Activated CD8-positive, alpha-beta memory T cell treated with anti-CD3 and anti-CD28 coated beads, Interleukin-2, amount 50 U/mL, for 4 hours (primary cell): Measurements from ENCODE around the gene BTBD16.
A peak's percentile ranks its signal among the peaks of the same experiment; 100 is the strongest.

ENCODE experiments used
- DNase-seq: peaks from one replicate; pipeline ENCODE4 v3.0.0-alpha.2; 2020

BTBD16 gene

DNA sequence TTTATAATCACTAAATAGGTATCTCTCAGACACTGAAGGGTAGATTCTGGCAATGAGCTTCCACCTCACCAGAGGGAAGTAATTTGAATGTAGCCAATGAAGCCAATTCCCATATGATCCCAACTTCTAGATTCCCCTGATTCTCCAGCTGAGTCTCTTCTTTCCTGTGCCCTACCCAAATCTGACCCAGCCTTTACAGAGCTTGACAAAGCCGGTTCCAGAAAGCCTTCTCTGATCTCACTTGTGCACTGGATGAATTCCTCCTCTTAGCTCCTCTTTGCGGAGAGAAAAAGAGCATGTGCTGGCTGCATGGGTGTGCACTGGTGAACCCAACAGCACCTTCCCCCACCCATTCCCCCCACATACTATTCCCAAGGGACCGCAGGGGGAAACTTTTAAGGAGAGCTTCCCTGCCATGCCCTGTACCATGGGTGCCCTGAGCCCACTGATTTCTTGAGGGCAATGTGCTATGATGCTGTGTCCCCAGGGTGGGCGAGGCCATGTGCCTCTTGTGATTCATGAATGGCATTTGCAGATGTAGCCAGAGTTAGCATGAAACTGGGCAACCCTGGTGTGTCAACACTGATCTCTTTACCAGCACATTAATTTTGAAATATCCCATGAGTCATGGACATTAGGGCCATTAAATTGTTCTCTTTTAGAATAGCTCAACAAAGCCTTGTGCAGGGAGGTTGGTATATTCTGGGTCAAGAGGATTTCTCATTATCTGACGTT, 53.0 kb downstream of the BTBD16 start:
- DNase-seq = no peak

DNA sequence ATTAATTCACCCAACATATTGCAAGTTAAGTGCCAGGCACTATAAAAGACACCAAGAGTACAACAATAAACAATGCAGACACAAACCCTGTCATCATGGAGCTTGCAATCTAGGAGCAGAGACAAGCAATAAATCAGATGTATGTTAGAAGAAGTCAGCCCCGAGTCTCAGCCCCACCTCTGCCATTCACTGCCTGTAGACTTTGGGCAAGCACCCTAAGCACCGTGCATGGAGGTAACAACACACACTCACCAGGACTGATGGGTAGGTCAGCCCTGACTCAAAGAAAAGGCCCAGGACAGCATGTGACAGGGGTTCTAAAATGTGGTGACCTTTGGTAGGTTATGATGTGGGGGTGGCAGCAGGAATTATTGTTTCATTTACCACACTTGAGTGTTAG, 54.1 kb downstream of the BTBD16 start:
- no peak for DNase-seq

DNA sequence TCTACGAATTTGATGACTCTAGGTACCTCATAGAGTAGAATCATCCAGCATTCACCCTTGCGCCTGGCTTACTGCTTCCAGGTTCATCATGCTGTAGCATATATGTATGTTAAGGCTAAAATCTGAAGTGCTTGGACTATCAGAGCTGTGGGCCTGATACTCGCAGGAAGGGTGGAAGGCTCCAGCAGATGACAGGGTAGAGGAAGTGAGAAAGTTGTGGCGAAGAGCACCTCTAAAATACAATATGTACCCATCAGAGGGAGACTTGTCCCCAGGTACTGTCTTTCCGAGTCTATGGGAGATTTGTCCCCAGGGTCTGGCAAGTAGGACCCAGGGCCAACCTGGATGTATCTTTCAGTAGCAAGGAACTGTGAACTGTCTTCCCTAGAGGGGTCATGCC, 55.3 kb downstream of the BTBD16 start:
- DNase-seq = no peak

DNA sequence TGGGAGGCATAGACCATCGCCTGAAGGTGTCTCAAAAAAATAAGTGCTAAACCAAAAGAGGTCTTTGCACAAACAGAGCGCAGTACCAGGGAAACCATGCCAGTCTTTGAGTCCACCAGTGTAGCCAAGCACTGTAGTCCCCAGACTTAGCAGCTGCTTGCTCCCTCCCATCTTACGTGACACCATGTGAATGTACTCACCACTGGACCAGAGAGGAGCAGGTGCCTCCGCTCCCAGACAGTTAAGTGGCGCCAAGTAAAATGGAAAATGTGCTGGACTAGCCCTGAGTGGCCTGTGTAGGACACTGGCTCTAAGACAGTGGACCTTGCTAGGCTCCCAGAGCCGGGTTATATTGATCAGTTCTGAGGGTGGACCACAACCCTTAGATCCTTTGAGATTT, 55.7 kb downstream of the BTBD16 start:
- DNase-seq = no peak

DNA sequence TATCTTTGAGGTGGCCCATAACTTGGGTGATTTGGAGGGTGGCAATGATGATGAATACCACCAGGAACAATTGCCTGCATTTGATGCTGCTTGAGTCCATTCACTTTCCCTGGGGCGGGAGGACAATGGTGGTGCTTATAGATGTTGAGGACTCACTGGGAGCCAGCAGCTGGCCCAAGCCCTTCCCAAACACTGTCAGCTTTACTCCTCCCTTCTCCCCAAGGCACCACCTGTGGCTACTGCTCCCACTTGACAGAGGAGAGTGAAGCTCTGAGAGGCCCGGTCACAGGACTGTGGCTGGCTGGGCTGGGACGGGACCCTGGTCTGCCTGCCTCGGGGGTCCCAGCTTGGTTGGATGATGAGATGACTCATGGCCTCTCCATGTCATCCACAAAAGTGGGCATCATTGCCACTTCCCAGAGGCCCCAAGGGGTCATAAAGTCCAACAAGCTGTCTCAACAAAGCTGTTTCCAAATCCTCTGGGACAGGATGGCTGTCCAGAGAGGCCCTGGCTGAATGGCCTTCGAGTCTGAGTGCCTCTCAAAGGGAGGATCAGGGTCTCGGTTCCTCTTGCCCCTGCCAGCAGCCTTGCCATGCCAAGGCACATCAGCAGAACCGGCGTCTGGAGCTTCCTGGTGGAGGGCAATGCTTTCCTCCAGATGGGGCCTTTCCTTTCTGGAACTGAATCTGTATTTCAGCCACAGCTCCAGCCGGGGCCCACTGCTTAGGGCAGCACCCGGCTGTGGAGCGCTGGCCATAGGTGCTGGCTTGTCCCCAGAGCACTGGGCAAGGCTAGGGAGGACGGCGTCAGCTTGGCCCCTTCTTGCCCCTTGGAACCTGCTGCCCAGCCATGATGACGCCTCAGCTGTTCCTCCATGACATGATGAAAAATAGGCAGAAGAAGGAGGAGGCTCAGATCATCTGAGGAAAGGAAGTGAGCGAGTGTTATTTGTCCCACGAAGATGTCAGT, 56.4 kb downstream of the BTBD16 start:
- no peak for DNase-seq

DNA sequence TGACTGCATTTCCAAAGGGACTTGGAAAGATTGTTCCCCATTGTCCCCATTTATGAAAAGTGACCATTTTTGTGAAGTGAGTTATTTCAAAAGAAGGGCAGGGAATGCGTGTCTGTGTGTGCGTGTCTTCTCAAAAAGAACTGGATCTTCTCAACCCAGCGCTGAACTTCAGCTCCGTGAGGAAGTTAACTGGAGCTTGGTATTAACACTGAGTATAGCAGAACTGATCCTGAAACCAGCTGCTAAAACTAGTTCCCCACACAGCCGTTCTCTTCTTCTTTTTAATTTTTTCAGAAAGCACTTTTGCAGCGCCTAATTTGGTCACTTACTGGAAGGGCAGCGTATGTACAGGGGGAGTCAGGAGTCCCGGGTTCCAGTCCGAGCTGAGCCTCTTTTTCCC, 57.6 kb downstream of the BTBD16 start:
- DNase-seq = no peak

DNA sequence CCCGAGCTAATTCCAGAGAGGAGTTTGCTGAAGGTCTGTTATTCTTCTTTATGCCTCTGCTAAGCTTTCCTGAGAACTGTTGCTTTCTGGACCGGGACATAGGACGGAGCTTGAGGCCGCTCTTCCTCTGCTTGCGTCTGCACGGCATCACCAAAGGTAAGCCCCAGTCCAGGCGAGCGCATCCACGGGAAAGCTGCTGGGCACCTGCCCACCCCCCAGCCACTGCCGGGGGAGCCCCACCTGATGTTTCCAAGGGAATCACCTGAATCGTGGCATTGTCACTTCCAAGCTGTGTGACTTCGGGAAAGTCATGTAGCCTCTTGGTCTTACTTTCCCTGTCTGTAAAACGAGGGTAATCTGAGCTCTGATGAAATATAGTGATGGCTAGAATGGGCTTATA, 58.3 kb downstream of the BTBD16 start:
- DNase-seq = no peak

DNA sequence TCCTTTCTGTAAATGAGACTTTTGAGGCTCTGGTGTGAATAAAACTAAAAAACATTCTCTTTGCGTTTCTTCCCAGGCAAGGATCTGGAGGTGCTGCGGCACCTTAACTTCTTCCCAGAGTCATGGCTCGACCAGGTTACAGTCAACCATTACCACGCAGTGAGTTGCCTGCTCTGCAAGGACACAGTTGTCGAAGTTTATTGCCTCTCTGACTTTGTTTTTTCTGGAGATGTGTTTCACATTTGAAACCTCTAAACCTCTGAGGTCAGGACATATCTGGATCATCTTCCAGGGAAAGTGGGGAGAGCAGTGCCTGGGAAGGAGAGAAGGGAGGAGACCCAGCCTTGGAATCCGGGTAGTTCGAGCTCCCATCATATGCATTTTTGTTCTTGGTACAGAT, 60.0 kb downstream of the BTBD16 start:
- DNase-seq = no peak

DNA sequence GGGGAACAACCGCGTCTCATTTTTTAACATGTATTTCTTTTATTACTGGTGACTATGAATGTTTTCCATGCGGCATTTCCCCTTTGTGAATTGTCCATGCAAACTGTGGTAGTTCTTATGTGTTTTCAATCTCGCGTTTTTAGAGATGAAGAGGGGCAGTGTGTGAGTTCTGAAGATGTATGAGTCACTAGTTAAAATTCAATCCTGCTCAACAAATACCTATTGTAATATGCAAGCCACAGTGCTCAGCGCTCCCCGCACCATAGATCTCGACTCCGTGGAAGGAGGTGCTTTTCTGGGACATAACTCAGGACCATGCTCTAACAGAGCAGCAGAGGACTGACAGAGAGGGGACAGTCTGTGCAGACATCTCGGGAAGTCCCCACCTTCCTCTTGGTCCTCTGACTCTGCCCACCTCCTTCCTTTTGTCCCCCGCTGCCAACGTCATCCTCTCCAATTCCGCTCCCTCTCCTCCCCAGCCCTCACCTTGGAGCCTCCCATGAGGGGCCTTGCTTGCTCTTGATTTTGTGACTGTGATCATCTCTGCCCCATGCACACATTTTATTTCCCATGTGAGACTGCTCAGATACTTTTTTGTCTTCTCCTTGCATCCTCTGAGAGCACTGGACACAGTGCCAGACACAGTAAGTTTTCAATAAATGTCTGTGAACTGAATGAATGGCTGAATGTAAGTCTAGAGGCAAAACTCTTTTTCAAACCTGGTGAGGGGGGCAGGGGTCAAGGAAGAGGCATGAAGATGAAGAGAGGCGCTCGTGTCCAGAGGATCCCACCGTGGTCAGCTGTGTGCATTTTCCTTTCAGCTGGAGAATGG, 60.7 kb downstream of the BTBD16 start:
- DNase-seq = no peak

DNA sequence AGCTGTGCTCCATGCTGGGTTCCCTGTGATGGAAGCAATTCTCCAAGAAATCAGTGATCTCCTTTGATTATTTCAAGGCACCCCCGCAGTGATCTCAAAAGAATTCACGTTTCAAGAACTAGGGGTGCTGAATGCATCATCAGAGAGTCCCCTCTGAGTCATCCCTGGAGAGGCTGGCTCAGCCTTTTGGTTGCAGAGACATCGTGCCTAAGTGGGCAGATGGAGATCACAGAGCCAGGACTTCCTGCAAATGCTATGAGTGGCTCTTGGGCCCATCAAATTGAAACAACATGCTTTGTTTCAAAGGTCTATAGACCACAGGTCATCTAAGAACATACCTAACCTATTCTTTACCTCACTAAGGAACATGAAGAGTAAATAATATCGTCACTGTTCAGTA, 61.9 kb downstream of the BTBD16 start:
- no peak for DNase-seq

DNA sequence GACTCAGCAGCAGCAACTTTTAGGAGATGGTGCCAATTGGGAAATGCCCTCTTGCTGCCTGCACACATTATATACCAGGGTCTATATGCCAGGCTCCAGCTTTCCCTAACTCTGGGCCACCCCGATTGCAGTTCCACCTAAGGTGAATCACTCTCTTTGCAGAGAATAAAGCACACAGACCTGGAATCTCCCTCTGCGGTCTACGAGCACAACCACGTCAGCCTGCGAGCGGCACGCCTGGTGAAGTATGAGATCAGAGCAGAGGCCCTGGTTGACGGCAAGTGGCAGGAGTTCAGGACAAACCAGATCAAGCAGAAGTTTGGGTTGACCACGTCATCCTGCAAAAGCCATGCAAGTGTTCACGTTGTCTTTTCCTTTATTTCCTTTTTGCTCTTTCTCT, 65.2 kb downstream of the BTBD16 start:
- no peak for DNase-seq

DNA sequence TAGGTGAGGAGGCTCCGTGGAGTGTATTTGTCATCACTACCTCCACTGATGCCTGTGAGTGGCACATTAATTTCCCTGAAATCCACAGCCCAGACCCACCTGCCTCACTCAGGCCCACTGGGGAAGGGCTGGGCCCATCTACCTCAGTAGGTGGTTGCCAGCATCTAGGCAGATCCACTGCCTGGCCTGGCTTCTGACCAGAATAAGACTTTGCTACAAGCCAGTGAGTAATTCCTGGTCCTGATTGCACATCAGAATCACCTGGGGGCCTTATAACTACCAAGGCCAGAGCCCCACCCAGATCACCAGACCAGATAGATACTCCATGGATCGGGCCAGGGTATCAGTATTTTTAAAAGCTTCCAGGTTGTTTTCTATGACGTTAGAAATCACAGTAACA, 65.9 kb downstream of the BTBD16 start:
- DNase-seq = no peak

DNA sequence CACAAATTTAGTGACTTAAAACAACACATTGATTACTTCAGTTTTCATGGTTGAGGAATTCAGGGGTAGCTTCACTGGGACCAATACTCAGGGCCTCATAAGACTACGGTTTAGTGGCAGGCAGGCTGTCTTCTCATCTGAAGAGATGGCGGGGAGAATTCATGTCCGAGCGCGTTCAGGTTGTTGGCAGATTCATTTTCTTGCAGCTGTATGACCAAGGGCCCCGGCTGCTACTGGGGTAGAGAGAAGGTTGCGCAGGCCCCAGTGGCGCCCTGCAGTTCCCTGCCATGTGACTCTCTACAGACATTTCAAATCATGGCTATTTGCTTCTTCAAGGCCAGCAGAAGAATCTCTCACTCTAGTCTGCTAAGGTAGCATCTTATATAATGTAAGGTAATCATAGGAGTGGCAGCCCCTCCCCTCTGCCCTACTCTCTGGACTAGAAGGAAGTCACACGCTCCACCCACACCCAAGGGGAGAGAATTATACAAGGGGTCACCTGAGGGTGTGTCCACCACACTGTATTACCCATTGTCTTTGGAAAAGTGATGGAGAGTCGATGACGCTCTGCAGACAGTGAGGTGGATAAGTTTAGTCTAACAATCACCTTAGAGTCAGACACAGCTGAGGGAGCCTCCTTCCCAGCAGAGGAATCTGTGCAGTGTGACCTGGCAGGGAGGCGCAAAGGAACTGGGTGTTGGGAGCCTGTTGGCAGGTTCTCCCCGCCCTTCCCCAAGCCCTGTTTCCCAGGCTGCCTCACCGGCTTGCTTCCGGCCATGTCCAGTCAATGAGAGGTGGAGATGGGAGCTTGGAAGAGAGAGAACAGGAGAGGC, 67.7 kb downstream of the BTBD16 start:
- DNase-seq = no peak

DNA sequence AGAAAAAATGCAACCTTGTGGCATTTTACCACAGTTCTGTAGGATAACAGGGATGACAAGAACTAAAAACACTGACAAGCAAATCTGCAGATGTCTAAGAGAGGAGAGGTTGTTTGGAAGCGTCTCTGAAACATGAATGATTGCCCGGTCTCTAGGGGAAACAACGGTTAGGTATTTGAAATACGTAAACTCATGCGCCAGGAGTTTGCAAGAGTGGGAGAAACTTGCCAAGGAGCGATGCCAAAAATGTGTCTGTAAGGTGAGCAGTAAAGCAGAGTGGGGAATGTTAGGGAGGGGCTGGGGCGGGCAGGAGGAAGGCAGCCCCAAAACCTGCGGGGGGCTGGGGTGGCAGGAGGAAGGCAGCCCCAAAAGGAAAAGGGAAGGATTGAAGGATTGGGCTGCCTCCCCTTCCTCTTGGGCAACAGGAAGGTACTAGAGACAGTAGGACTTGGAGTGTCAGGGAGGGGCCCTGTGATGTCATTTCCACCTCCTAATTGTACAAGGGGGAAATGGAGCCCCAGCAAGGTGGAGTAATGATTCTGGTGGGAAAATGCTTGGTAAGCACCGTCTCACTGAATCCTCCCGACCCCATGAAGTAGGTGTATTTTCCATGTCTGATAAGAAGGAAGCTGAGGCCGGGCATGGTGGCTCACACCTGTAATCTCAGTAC, 70.2 kb downstream of the BTBD16 start:
- DNase-seq = no peak

DNA sequence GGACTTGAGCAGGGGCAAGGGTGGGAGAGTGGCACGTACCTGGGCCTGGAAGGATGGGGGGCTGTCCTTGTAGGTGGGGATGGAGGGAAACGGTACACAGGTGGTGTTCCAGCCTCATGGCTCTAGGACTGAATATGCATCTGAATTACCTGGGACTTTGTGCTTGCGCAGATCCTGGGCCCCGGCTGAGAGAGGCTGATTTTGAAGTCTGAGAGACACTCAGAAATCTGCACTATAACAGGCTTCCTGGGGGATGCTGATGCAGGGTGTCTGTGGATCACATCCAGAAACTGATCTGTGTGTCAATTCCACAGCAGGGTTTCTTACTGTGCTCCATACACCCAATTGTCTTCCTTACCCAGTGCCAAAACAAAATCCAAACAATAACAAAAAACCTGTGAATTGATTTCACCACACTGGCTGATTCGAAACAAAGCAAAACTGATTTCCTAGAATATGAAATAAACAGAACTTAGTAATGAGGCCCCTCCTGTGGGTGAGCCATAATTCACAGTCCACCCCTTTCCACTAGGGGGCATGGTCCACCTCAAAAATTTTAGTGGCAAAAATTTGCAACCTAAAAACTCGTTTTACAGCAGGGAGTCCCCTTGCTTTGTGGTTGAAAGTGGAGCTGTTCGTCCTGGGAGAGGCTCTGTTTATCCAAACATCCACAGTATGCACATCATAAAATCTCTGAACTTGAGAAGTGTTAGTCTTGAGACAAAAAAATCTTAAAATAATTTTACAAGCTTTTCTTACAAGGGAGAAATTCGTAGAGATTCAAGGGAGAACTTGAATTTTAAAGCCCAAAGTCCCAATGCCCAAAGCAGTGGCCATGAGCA, 71.4 kb downstream of the BTBD16 start:
- DNase-seq = peak; percentile 68

DNA sequence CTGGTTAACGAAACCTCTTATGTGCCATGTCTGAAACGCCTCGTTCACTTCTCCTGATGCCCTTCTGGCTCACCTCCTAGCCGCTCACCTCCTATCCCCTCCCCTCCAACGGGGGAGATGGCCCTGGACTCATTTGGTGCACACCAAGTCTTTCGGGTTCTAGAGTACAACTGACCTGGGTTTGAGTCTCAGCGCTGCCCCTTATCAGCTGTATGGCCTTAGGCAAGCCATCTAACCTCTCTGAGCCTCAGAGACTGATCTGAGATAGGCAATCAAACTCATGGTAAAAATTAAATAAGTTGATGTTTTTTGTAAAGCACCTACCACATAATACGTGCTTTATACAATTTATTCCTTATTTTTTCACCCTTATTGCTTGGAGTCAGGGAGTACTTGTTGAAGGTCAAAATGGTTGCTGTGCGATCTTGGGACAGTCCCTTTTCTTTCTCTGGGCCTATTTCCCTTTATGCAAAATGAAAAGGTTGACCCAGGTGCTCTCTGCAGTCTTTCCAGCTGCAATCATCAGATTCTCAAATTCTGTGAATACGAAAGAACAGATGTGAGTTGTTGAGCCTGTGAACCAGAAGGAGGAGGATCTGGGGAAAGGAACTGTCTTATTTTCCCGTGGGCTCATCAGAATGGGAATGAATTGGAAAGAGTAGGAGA, 72.2 kb downstream of the BTBD16 start:
- no peak for DNase-seq

DNA sequence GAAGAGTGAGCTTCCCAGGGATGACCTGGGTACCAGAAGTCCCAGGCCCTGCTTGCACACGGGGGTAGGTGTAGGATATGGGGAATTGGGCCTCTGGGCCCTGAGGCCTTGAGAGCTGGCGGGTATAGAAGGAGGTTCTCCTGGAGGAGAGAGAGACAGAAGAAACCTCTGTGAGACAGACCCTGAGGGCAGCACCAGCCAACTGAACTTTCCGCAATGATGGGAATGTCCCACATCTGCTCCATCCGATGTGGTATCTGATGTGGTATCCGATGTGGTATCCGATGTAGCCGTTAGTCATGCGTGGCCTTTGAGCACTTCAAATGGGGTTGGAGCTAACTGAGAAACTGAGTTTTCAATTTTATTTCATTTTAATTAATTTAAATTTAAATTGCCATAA, 72.8 kb downstream of the BTBD16 start:
- DNase-seq = no peak

DNA sequence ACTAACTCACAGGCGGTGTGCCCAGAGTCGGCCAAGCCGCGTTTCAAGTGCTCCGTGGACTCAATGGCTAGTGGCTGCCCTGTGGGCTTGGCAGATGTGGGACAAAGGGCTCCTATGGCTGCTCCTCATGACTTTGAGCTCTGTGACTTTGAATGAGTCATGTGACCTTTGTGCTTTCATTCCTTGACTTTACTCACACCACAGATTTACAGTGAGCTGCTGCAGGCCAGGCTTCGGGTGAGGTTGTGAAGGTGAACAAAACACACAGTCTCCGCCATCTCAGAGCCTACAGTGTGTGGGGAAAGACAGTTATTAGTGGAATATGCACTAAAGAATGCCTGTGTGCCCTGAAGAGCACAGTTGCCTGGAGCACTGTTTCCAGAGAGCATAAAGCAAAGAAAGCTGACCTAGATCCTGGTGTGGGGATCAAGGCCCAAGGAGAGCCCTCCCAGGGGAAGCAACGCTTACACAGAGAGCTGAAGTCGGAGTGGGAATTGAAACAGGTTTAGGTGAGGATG, 73.7 kb downstream of the BTBD16 start:
- no peak for DNase-seq

DNA sequence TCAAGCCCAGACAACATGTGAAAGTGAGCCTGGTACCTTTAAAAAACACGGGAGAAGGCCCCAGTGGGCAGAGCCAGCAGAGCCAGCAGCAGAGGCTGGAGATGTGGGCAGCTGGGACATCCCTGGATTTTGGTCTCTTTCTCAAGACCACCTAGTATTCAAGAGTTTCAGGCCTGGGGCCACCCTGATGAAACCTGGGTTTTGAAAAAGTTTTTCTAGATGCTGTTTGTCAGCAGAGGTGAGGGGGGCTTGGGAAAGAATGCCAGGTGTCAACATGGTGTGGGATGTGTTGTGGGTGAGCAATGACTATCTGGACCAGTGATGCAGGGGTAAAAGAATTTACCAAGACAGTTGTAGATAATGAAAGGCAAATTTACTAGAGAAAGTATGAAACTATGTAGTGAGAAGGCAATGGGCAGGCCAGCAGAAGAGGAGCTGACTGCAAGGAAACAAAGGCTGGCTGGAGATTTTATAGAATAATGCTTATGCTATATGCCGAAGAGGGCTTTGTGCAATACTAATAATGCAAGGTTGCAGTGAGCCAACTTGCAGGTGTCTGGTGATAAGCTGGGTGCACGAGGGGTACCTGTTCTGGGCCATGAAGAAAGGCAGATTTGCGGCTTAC, 75.3 kb downstream of the BTBD16 start:
- DNase-seq = no peak
